Right ventricle myocardium superior (tissue), 1 donor: ENCODE measurements around the gene RASSF4. TPM values are rescaled to one million over a fixed set of nuclear protein-coding genes. Genes with fewer than 3 reads are reported as not detected.

Experiments used
- ATAC-seq: fragments of 200-7000 bp; cut with Tn5 transposase; one replicate; pipeline ENCODE4 v1.9.1; 2020; ENCODE audit warnings: mild to moderate bottlenecking; ENCODE audit not compliant: poor library complexity
- DNase-seq: peaks from one replicate; pipeline ENCODE4 v3.0.0-alpha.2; 2020
- intact Hi-C: fragments of 100-400 bp; cut with DNase I; formaldehyde crosslinking; loops from one replicate; pipeline ENCODE4 v1.11.2; 2022
- total RNA-seq: library from RNA; stranded (reverse); fragmentation: NEBNext Ultra II Directional; extraction: Animal tissue kit (Norgen Biotek cat#: 25700); gene quantifications from one replicate; pipeline ENCODE4 v1.2.1, GENCODE V29; 2021
- donor health status: DM: no; HTN: yes; CAD: no; lungs with severe emphysema.

Gene RASSF4
- total RNA-seq, 1 donor from 2014 or later, result 87.5 TPM

- DNase-seq (no peak), ATAC-seq (no peak)
- intact Hi-C loops, result no loop called here
Observed at GRCh38 chr10:44937196-44938005, 22.2 kb upstream of the RASSF4 start.

- intact Hi-C loops, result no loop called here
- DNase-seq (no peak), ATAC-seq (no peak)
Observed at GRCh38 chr10:44938956-44939355, 20.6 kb upstream of the RASSF4 start.

DNA sequence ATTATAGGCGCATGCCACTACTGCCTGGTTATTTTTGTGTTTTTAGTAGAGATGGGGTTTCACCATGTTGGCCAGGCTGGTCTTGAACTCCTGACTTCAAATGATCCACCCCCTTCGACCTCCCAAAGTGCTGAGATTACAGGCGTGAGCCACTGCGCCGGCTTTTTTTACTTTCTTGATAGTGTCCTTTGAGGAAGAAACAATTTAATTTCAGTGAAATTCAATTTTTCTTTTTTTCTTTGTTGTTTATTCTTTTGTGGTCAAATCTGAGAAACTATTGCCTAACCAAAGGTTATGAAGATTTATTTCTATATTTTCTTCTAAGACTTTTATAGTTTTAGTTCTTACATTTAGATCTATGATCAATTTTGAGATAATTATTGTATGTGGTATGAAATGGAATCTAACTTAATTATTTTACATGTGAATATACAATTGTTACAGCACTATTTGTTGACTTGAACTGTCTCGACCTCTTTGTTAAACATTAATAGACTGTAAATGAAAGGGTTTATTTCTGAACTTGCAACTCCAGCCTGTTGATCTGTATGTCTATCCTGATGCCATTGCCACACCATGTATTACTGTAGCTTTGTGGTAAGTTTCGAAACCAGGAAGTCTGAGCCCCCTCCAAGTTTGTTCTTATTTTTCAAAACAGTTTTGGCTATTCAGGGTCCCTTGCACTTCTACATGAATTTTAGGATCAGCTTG is 19.8 kb upstream of the RASSF4 start:
- ATAC-seq (no peak), DNase-seq (no peak)
- intact Hi-C loops, result no loop called here

DNA sequence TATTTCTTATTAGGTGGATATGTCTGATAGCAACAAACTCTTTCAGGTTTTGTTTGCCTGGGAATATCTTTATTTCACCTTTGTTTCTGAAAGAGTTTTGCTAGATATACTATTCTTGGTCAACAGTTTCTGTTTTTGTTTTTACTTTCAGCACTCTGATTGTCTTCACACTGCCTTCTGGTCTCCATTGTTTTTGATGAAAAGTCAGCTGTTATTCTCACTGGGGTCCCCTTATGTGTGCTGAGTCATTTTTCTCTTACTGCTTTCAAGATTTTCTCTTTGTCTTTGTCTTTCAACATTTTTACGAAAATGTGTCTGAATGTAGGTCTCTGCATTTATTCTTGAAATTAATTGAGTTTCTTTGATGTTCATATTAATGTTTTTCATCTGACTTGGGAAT is 15.2 kb upstream of the RASSF4 start:
- ATAC-seq (no peak), DNase-seq (no peak)
- intact Hi-C loops, result no loop called here

GRCh38 chr10:44946205-44946604 is 13.4 kb upstream of the RASSF4 start:
- no peak for DNase-seq
- no peak for ATAC-seq
- intact Hi-C loops, result no loop called here

DNA sequence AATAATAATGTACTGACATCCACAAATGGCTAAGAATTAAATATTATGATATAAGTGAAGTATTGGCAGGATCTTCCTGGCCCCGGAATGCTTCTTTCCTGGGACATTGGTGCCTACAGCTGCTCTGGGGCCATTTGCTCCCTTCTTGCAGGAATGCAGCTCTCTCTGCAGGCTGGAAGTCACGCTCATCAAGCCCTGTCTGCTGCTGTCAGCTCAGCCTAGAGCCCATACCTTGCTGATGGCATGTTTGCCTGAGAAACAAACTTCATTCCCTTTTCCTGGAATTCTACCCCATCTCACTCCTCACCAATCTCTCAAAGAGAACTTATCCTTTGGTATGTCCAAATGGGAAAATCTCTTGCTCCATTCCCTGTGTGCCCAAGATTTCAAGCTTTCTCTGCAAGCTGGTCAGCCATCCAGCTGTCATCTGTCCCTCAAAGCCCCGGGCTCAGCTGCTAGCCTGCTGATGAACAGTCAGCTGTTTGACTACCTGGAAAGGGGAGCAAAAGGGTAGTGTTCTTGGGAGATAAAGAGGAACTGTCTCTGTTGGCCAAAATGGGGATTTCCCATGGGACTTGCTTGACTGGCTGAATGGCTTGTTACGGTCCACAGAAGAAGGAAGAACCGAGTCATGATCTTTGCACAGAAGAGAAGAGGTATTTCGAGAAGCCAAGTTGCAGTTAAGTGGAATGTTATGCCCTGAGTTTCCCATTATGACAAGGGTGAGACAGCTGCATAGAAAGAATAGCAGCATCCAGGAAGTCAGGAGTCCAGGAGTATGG is 12.0 kb upstream of the RASSF4 start:
- no peak for ATAC-seq
- DNase-seq, result no peak
- intact Hi-C loops, result no loop called here

DNA sequence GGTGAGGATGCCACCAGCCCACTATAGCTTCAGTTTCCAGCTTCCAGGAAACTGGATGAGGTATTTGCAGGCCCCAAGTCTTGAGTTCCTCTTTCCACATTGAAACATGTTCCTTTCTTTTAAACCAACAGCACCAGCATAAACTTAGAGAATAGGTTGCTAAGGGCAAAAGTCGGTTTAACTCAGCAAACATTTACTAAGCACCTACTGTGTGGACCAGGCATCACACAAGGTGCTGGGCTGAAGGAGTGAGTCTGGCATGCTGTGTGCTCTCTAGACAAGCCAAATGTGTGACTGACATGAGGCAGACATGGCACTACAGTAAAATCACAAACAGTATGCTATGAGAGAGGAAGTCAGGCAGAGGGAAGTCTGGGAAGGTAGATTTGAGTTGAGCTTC is 11.0 kb upstream of the RASSF4 start:
- intact Hi-C loops, result no loop called here
- ATAC-seq (peak; percentile 83), DNase-seq (no peak)

DNA sequence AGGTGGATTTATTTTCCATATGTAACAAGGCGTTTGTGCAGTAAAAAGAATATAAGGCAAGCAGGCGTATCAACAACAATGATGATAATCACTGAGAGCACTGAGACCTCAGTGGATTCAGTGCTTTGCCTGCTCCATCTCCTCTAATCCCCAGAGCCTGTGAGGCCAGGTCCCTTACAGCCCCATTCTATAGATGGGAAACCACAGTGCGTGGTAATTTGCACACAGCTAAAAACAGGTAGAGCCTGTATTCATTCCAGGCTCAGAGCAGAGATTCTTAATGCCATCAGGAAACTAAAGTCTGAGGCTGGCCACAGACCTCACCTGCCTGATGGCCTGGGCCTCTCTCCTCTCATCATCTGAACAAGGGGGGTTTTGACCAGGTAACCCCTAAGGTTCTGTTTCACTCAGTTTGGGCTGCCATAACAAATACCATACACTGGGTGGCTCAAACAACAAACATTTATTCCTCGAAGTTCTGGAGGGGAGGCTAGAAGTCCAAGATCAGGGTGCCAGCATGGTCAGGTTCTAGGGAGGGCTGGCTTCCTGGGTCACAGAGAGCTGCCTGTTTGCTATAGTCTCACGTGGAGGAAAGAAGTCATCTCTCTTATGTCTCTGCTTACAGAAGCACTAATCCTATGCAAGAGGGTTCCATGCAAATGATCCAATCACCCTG is 10.3 kb upstream of the RASSF4 start:
- DNase-seq (no peak), ATAC-seq (peak; percentile 27)
- intact Hi-C loops, result no loop called here

DNA sequence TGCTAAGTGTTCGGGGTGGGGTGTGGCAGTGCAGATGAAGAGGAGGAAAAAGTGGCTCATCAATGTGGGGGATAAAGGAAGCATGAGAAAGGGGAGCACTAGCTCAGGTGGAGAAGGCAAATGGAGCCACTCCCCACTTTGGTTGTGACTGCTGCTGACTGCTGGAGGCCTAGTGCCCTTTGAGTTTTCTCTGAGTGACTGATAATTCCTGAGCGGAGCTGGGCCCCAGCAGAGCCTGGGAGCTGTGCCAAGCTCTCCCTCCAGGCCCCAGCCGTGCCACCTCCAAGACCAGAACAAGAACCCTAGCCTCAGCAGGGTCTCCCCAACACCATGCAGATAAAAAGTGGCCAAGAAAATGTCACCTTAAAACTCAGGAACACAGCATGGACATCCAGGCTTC is 9.7 kb upstream of the RASSF4 start:
- intact Hi-C loops, result no loop called here
- ATAC-seq, result peak; percentile 3
- DNase-seq, result no peak

GRCh38 chr10:44950326-44951225 is 9.0 kb upstream of the RASSF4 start:
- peak; percentile 11 for ATAC-seq

DNA sequence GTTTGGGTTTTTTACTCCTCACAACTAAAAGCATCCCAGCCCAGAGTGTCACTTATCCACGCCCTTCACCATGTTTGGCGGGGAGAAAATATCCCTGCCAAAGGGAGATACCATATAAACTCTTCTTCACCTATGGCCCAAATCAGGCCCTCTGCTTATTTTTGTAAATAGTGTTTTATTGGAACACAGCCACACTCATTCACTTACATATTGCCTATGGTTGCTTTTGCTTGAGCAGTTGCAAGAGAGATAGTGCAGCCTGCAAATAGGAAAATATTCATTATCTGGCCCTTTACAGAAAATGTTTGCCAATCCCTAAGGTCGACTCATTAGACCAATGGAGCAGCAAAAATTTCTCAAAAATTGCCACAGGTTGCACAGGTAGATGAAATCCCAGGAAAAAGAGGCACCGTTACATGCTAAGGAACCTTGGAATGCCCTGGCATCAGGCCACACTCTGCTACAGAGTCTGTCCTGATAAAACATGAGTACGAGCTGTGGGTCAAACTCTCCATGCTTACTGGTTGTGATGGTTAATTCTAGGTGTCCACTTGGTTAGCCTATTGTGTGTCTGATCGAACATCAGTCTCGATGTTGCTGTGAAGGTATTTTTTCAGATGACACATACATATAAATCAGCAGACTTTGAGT is 7.9 kb upstream of the RASSF4 start:
- ATAC-seq (no peak), DNase-seq (no peak)
- intact Hi-C loops, result no loop called here

More at GRCh38 chr10:44950326-44951225, 9.0 kb upstream of the RASSF4 start:
- intact Hi-C loops, result no loop called here
- no peak for DNase-seq

GRCh38 chr10:44952779-44953231 is 6.8 kb upstream of the RASSF4 start:
- no peak for DNase-seq
- intact Hi-C loops, result no loop called here

DNA sequence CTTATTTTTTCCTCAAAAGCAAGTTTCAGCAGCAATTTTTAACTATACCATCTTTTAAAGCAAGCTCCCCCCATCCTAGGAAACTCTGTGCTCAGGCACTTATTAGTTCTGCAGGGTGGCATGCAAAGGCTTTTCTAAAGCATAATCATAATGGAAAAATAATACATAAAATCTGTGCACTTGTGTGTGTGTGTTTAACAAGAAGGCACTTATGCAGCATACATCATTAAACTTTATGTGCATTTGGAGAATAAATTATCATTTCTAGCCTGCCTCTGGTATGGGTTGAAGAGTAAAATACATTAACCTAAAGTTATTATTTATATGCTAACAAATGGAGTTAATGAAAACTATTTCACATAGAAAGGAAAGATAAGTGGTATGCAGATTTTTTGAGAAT is 5.6 kb upstream of the RASSF4 start:
- ATAC-seq, result no peak
- no peak for DNase-seq
- intact Hi-C loops, result no loop called here

More at GRCh38 chr10:44952779-44953231, 6.8 kb upstream of the RASSF4 start:
- ATAC-seq, result no peak

GRCh38 chr10:44954962-44955361 is 4.6 kb upstream of the RASSF4 start:
- intact Hi-C loops, result no loop called here
- ATAC-seq (no peak), DNase-seq (no peak)

GRCh38 chr10:44955413-44956070 is 4.1 kb upstream of the RASSF4 start:
- ATAC-seq (no peak), DNase-seq (peak; percentile 76)
- intact Hi-C loops, result no loop called here

GRCh38 chr10:44956226-44956625 is 3.4 kb upstream of the RASSF4 start:
- ATAC-seq, result no peak
- DNase-seq, result no peak
- intact Hi-C loops, result no loop called here
